ENCODE measurements around the gene SDHAF1.

DNA sequence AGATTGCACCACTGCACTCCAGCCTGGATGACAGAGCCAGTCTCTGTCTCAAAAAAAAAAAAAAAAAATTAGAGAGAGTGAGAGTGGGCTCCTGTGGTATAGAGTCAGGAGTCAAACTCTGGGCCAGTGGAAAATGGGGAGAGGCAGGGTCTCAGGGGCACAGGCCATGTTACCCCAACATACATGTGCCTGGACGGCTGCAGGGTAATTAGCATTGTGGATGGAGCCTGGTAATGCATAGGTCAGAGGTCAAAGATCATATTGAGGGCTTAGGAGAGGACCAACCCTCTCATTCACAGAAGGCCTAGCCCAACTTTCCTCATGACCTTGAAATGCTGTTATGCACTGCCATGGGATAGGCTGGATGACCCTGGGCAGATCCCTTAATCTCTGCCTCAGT is 30.6 kb downstream of the SDHAF1 start:
- TF ChIP-seq JUND (IDR thresholded peaks at IDR 0.05) (no peak), NRF1 (IDR thresholded peaks at IDR 0.05; ENCODE audit: low read depth, low read length) (no peak), YY1 (IDR thresholded peaks at IDR 0.05; ENCODE audit: low read depth) (no peak), NFIC (IDR thresholded peaks at IDR 0.05; ENCODE audit: borderline replicate concordance) (no peak), POLR2AphosphoS5 (IDR thresholded peaks at IDR 0.05; ENCODE audit: low read depth, low read length) (no peak), CHD2 (IDR thresholded peaks at IDR 0.05; ENCODE audit: low read length, partially characterized antibody) (no peak)
- TF ChIP-seq, protein P1, sequence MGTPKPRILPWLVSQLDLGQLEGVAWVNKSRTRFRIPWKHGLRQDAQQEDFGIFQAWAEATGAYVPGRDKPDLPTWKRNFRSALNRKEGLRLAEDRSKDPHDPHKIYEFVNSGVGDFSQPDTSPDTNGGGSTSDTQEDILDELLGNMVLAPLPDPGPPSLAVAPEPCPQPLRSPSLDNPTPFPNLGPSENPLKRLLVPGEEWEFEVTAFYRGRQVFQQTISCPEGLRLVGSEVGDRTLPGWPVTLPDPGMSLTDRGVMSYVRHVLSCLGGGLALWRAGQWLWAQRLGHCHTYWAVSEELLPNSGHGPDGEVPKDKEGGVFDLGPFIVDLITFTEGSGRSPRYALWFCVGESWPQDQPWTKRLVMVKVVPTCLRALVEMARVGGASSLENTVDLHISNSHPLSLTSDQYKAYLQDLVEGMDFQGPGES (IDR thresholded peaks at IDR 0.05; ENCODE audit: low read depth, low read length) = no peak
- TF ChIP-seq, protein P2, sequence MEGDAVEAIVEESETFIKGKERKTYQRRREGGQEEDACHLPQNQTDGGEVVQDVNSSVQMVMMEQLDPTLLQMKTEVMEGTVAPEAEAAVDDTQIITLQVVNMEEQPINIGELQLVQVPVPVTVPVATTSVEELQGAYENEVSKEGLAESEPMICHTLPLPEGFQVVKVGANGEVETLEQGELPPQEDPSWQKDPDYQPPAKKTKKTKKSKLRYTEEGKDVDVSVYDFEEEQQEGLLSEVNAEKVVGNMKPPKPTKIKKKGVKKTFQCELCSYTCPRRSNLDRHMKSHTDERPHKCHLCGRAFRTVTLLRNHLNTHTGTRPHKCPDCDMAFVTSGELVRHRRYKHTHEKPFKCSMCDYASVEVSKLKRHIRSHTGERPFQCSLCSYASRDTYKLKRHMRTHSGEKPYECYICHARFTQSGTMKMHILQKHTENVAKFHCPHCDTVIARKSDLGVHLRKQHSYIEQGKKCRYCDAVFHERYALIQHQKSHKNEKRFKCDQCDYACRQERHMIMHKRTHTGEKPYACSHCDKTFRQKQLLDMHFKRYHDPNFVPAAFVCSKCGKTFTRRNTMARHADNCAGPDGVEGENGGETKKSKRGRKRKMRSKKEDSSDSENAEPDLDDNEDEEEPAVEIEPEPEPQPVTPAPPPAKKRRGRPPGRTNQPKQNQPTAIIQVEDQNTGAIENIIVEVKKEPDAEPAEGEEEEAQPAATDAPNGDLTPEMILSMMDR (IDR thresholded peaks at IDR 0.05) = no peak
- TF ChIP-seq, protein P3, sequence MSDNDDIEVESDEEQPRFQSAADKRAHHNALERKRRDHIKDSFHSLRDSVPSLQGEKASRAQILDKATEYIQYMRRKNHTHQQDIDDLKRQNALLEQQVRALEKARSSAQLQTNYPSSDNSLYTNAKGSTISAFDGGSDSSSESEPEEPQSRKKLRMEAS (IDR thresholded peaks at IDR 0.05; ENCODE audit: low read depth) = no peak
